Body of pancreas (tissue), 4 donors: ENCODE data around the gene PRPSAP1.

ENCODE experiments used
- POLR2A ChIP-seq, 3 donors: fragments of 450-650 bp; IDR thresholded peaks; one replicate each; pipeline ENCODE4 v1.6.1; 2016; ENCODE audit warnings: antibody characterized with exemption in 3 of 3, mild to moderate bottlenecking in 2 of 3
- TF ChIP-seq, protein P1 (sequence below), 7 experiments: fragments of 450-650 bp in 4 of 7; fragments of 200-600 bp in 3 of 7; sonication (generic) in 3 of 7; IDR thresholded peaks; one replicate each; pipeline ENCODE4 v1.5.1; 2016 to 2019; ENCODE audit warnings: antibody characterized with exemption in 7 of 7

GRCh38 chr17:76260669-76261068 lies 93.0 kb downstream of the PRPSAP1 start:
- TF ChIP-seq, protein P1, sequence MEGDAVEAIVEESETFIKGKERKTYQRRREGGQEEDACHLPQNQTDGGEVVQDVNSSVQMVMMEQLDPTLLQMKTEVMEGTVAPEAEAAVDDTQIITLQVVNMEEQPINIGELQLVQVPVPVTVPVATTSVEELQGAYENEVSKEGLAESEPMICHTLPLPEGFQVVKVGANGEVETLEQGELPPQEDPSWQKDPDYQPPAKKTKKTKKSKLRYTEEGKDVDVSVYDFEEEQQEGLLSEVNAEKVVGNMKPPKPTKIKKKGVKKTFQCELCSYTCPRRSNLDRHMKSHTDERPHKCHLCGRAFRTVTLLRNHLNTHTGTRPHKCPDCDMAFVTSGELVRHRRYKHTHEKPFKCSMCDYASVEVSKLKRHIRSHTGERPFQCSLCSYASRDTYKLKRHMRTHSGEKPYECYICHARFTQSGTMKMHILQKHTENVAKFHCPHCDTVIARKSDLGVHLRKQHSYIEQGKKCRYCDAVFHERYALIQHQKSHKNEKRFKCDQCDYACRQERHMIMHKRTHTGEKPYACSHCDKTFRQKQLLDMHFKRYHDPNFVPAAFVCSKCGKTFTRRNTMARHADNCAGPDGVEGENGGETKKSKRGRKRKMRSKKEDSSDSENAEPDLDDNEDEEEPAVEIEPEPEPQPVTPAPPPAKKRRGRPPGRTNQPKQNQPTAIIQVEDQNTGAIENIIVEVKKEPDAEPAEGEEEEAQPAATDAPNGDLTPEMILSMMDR (IDR thresholded peaks at IDR 0.05), result no peak
- no peak for TF ChIP-seq POLR2A (IDR thresholded peaks at IDR 0.05)
